ENCODE measurements around the gene RSPRY1.
A peak's percentile ranks its signal among the peaks of the same experiment; 100 is the strongest.

RSPRY1 gene

GRCh38 chr16:57185945-57186871 is at the start of gene RSPRY1, which contains the start of gene PSME3IP1:
Gene RSPRY1, plus strand, starts transcription at chr16:57186329. Its CDS starts 18,330 bp downstream, at chr16:57204659.
Gene PSME3IP1, minus strand, starts transcription at chr16:57186039. Its CDS starts 12,185 bp downstream, at chr16:57173854.
- H3K9ac ChIP-seq (ENCODE audit: low read length): peak within 1 kb of the TSS; percentile 88
- H3K27me3 ChIP-seq (ENCODE audit: control insufficient read depth, insufficient read depth, low read length): no peaks in the 10 kb centered on the region
- peak within 1 kb of the TSS; percentile 97 for H3K4me3 ChIP-seq (ENCODE audit: low read length)
- H3K4me1 ChIP-seq (ENCODE audit: control insufficient read depth, insufficient read depth, low read length): peaks cover 12% of the 10 kb centered on the region
- no peaks in the 10 kb centered on the region for H3K36me3 ChIP-seq (ENCODE audit: control insufficient read depth, insufficient read depth, low read length)
- peak within 1 kb of the TSS; percentile 97 for H3K27ac ChIP-seq (ENCODE audit: low read depth, low read length)

GRCh38 chr16:57137043-57137442 is 49.1 kb upstream of the RSPRY1 start:
- no peak overlapping the region for H3K9ac ChIP-seq (ENCODE audit: low read length)
- H3K4me3 ChIP-seq (ENCODE audit: low read length): no peak overlapping the region
- H3K27ac ChIP-seq (ENCODE audit: low read depth, low read length): no peak overlapping the region
- H3K27me3 ChIP-seq (ENCODE audit: control insufficient read depth, insufficient read depth, low read length): no peaks in the 10 kb centered on the region
- H3K4me1 ChIP-seq (ENCODE audit: control insufficient read depth, insufficient read depth, low read length): no peaks in the 10 kb centered on the region
- H3K36me3 ChIP-seq (ENCODE audit: control insufficient read depth, insufficient read depth, low read length): no peaks in the 10 kb centered on the region

GRCh38 chr16:57137566-57138273 is 48.4 kb upstream of the RSPRY1 start:
- H3K27me3 ChIP-seq (ENCODE audit: control insufficient read depth, insufficient read depth, low read length): no peaks in the 10 kb centered on the region
- no peak overlapping the region for H3K9ac ChIP-seq (ENCODE audit: low read length)
- H3K4me1 ChIP-seq (ENCODE audit: control insufficient read depth, insufficient read depth, low read length): no peaks in the 10 kb centered on the region
- H3K27ac ChIP-seq (ENCODE audit: low read depth, low read length): no peak overlapping the region
- no peak overlapping the region for H3K4me3 ChIP-seq (ENCODE audit: low read length)
- H3K36me3 ChIP-seq (ENCODE audit: control insufficient read depth, insufficient read depth, low read length): no peaks in the 10 kb centered on the region

- Histone ChIP-seq H3K27ac (ENCODE audit: low read depth, low read length) (no peak overlapping the region), H3K9ac (ENCODE audit: low read length) (no peak overlapping the region), H3K36me3 (ENCODE audit: control insufficient read depth, insufficient read depth, low read length) (no peaks in the 10 kb centered on the region), H3K27me3 (ENCODE audit: control insufficient read depth, insufficient read depth, low read length) (no peaks in the 10 kb centered on the region), H3K4me1 (ENCODE audit: control insufficient read depth, insufficient read depth, low read length) (no peaks in the 10 kb centered on the region), H3K4me3 (ENCODE audit: low read length) (no peak overlapping the region)
Observed at GRCh38 chr16:57138281-57138935, 47.7 kb upstream of the RSPRY1 start.

GRCh38 chr16:57140931-57141668 is 45.0 kb upstream of the RSPRY1 start:
- H3K27me3 ChIP-seq (ENCODE audit: control insufficient read depth, insufficient read depth, low read length): no peaks in the 10 kb centered on the region
- no peak overlapping the region for H3K9ac ChIP-seq (ENCODE audit: low read length)
- no peaks in the 10 kb centered on the region for H3K4me1 ChIP-seq (ENCODE audit: control insufficient read depth, insufficient read depth, low read length)
- no peak overlapping the region for H3K27ac ChIP-seq (ENCODE audit: low read depth, low read length)
- H3K4me3 ChIP-seq (ENCODE audit: low read length): no peak overlapping the region
- H3K36me3 ChIP-seq (ENCODE audit: control insufficient read depth, insufficient read depth, low read length): no peaks in the 10 kb centered on the region

- Histone ChIP-seq H3K4me3 (ENCODE audit: low read length) (no peak overlapping the region), H3K27me3 (ENCODE audit: control insufficient read depth, insufficient read depth, low read length) (no peaks in the 10 kb centered on the region), H3K36me3 (ENCODE audit: control insufficient read depth, insufficient read depth, low read length) (no peaks in the 10 kb centered on the region), H3K4me1 (ENCODE audit: control insufficient read depth, insufficient read depth, low read length) (no peaks in the 10 kb centered on the region), H3K9ac (ENCODE audit: low read length) (no peak overlapping the region), H3K27ac (ENCODE audit: low read depth, low read length) (no peak overlapping the region)
Observed at GRCh38 chr16:57141822-57142631, 44.1 kb upstream of the RSPRY1 start.

GRCh38 chr16:57143149-57143921 is 42.8 kb upstream of the RSPRY1 start:
- Histone ChIP-seq H3K4me1 (ENCODE audit: control insufficient read depth, insufficient read depth, low read length) (no peaks in the 10 kb centered on the region), H3K27ac (ENCODE audit: low read depth, low read length) (no peak overlapping the region), H3K4me3 (ENCODE audit: low read length) (no peak overlapping the region), H3K36me3 (ENCODE audit: control insufficient read depth, insufficient read depth, low read length) (no peaks in the 10 kb centered on the region), H3K9ac (ENCODE audit: low read length) (no peak overlapping the region), H3K27me3 (ENCODE audit: control insufficient read depth, insufficient read depth, low read length) (no peaks in the 10 kb centered on the region)

- Histone ChIP-seq H3K36me3 (ENCODE audit: control insufficient read depth, insufficient read depth, low read length) (no peaks in the 10 kb centered on the region), H3K9ac (ENCODE audit: low read length) (no peak overlapping the region), H3K27ac (ENCODE audit: low read depth, low read length) (no peak overlapping the region), H3K4me1 (ENCODE audit: control insufficient read depth, insufficient read depth, low read length) (no peaks in the 10 kb centered on the region), H3K4me3 (ENCODE audit: low read length) (no peak overlapping the region), H3K27me3 (ENCODE audit: control insufficient read depth, insufficient read depth, low read length) (no peaks in the 10 kb centered on the region)
Observed at GRCh38 chr16:57144027-57144426, 42.1 kb upstream of the RSPRY1 start.

GRCh38 chr16:57145046-57146021 is 40.8 kb upstream of the RSPRY1 start:
- no peaks in the 10 kb centered on the region for H3K36me3 ChIP-seq (ENCODE audit: control insufficient read depth, insufficient read depth, low read length)
- no peaks in the 10 kb centered on the region for H3K4me1 ChIP-seq (ENCODE audit: control insufficient read depth, insufficient read depth, low read length)
- H3K4me3 ChIP-seq (ENCODE audit: low read length): no peak overlapping the region
- no peaks in the 10 kb centered on the region for H3K27me3 ChIP-seq (ENCODE audit: control insufficient read depth, insufficient read depth, low read length)
- H3K27ac ChIP-seq (ENCODE audit: low read depth, low read length): no peak overlapping the region
- H3K9ac ChIP-seq (ENCODE audit: low read length): no peak overlapping the region

- Histone ChIP-seq H3K36me3 (ENCODE audit: control insufficient read depth, insufficient read depth, low read length) (no peaks in the 10 kb centered on the region), H3K4me1 (ENCODE audit: control insufficient read depth, insufficient read depth, low read length) (no peaks in the 10 kb centered on the region), H3K4me3 (ENCODE audit: low read length) (no peak overlapping the region), H3K27ac (ENCODE audit: low read depth, low read length) (no peak overlapping the region), H3K27me3 (ENCODE audit: control insufficient read depth, insufficient read depth, low read length) (no peaks in the 10 kb centered on the region), H3K9ac (ENCODE audit: low read length) (no peak overlapping the region)
Observed at GRCh38 chr16:57146040-57146647, 40.0 kb upstream of the RSPRY1 start.

Data from rectal smooth muscle tissue (tissue), 1 donor.